HG03025 (cell line): Measurements from ENCODE around the gene ZNF740.
A peak's percentile ranks its signal among the peaks of the same experiment; 100 is the strongest.
"Not testable (repeated sequence)": the region's sequence is repeated elsewhere in the genome, so short reads cannot be mapped to it uniquely, and the experiment has no call there.

Source experiments
- ATAC-seq: cut with Tn5 transposase; IDR thresholded peaks from one replicate; pipeline ENCODE4 v1.9.1; 2021; ENCODE audit warnings: mild to moderate bottlenecking, moderate library complexity; ENCODE audit not compliant: unreplicated experiment, low FRiP score

Gene ZNF740

GRCh38 chr12:53180220-53180930, at the start of gene ZNF740, which contains the start of gene CSAD:
Gene ZNF740 (plus strand): TSS chr12:53180722. CDS start chr12:53181984, 1,262 bp downstream.
Gene CSAD (minus strand): TSS chr12:53180925. CDS start chr12:53173470, 7,455 bp downstream.
- ATAC-seq = peak; percentile 91

GRCh38 chr12:53131844-53132243, 48.7 kb upstream of the ZNF740 start:
- ATAC-seq = no peak

- ATAC-seq = no peak
Measured at GRCh38 chr12:53133722-53134121, 46.8 kb upstream of the ZNF740 start.

- ATAC-seq = no peak
Measured at GRCh38 chr12:53143355-53143754, 37.2 kb upstream of the ZNF740 start.

GRCh38 chr12:53145383-53146260, 34.9 kb upstream of the ZNF740 start:
- no peak for ATAC-seq

- ATAC-seq = no peak
Measured at GRCh38 chr12:53147181-53147580, 33.3 kb upstream of the ZNF740 start.

GRCh38 chr12:53147653-53148052, 32.9 kb upstream of the ZNF740 start:
- no peak for ATAC-seq

- no peak for ATAC-seq
Measured at GRCh38 chr12:53151039-53151438, 29.5 kb upstream of the ZNF740 start.

GRCh38 chr12:53152390-53152789, 28.1 kb upstream of the ZNF740 start:
- no peak for ATAC-seq

- peak; percentile 49 for ATAC-seq
Measured at GRCh38 chr12:53159195-53159839, 21.2 kb upstream of the ZNF740 start.

GRCh38 chr12:53160000-53160399, 20.5 kb upstream of the ZNF740 start:
- no peak for ATAC-seq

- ATAC-seq = no peak
Measured at GRCh38 chr12:53160673-53161072, 19.8 kb upstream of the ZNF740 start.

GRCh38 chr12:53161119-53161911, 19.2 kb upstream of the ZNF740 start:
- no peak for ATAC-seq

- not testable (repeated sequence) for ATAC-seq
Measured at GRCh38 chr12:53163008-53163407, 17.5 kb upstream of the ZNF740 start.

- ATAC-seq = no peak
Measured at GRCh38 chr12:53166837-53167236, 13.7 kb upstream of the ZNF740 start.

GRCh38 chr12:53169644-53170043, 10.9 kb upstream of the ZNF740 start:
- ATAC-seq = no peak

- no peak for ATAC-seq
Measured at GRCh38 chr12:53170215-53170614, 10.3 kb upstream of the ZNF740 start.

GRCh38 chr12:53170876-53171724, 9.4 kb upstream of the ZNF740 start:
- ATAC-seq = no peak

GRCh38 chr12:53171725-53172329, 8.7 kb upstream of the ZNF740 start:
- ATAC-seq = no peak
